Stimulated activated CD4-positive, alpha-beta T cell treated with anti-CD3 and anti-CD28 coated beads, Interleukin-2, amount 100 ng/mL, for 48 hours (primary cell): Measurements from ENCODE around the gene DNLZ.

Experiments
- DNase-seq, 2 donors: peaks; one replicate each; pipeline ENCODE4 v3.0.0-alpha.2; 2020

The DNLZ gene

GRCh38 chr9:136342181-136343120 is 21.1 kb downstream of the DNLZ start:
- peak; percentile 57 to 62 for DNase-seq

GRCh38 chr9:136341769-136342168 is 21.8 kb downstream of the DNLZ start:
- no peak for DNase-seq

GRCh38 chr9:136341042-136341655 is 22.4 kb downstream of the DNLZ start:
- DNase-seq: no peak

GRCh38 chr9:136340356-136341041 is 23.0 kb downstream of the DNLZ start:
- no peak for DNase-seq

GRCh38 chr9:136339958-136340310 is 23.6 kb downstream of the DNLZ start:
- no peak for DNase-seq

- DNase-seq: peak; percentile 29 to 45
Measured at GRCh38 chr9:136339173-136339957, 24.2 kb downstream of the DNLZ start.

GRCh38 chr9:136338511-136338910 is 25.0 kb downstream of the DNLZ start:
- no peak for DNase-seq

- DNase-seq: no peak
Measured at GRCh38 chr9:136337416-136338395, 25.8 kb downstream of the DNLZ start.

- no peak for DNase-seq
Measured at GRCh38 chr9:136336881-136337280, 26.7 kb downstream of the DNLZ start.

GRCh38 chr9:136336156-136336870 is 27.2 kb downstream of the DNLZ start:
- DNase-seq: no peak

- DNase-seq: no peak
Measured at GRCh38 chr9:136335296-136336155, 28.0 kb downstream of the DNLZ start.

GRCh38 chr9:136334541-136334940 is 29.0 kb downstream of the DNLZ start:
- no peak for DNase-seq

GRCh38 chr9:136333486-136333885 is 30.1 kb downstream of the DNLZ start:
- DNase-seq: no peak

GRCh38 chr9:136333045-136333444 is 30.5 kb downstream of the DNLZ start:
- no peak for DNase-seq

GRCh38 chr9:136332482-136332983 is 31.0 kb downstream of the DNLZ start:
- no peak for DNase-seq

- DNase-seq: no peak
Measured at GRCh38 chr9:136331556-136332481, 31.7 kb downstream of the DNLZ start.

GRCh38 chr9:136331030-136331429 is 32.5 kb downstream of the DNLZ start:
- DNase-seq: no peak

GRCh38 chr9:136330406-136330990 is 33.0 kb downstream of the DNLZ start:
- no peak for DNase-seq
